GM23338 (cell line): ENCODE results near the gene FUCA1. TPM values are rescaled to one million over a fixed set of nuclear protein-coding genes. Genes with fewer than 3 reads are reported as not detected.

Experiments used
- ATAC-seq: fragments of 200-7000 bp; cut with Tn5 transposase; 3 replicates; pipeline ENCODE4 v1.9.1; 2020
- DNase-seq: peaks from one replicate; pipeline ENCODE4 v3.0.0-alpha.2; 2015; ENCODE audit warnings: low spot score
- H2AFZ ChIP-seq: fragments of 200-600 bp; sonication (generic); 2 replicates; pipeline ENCODE4 v1.8.0; 2016; ENCODE audit warnings: antibody characterized with exemption, mild to moderate bottlenecking, moderate library complexity
- H3F3A ChIP-seq: fragments of 200-600 bp; sonication (generic); replicated peaks from 2 replicates; pipeline ENCODE4 v1.8.0; 2017; ENCODE audit warnings: antibody characterized with exemption, mixed run types, low read depth
- H3K27ac ChIP-seq: fragments of 200-600 bp; sonication (generic); 2 replicates; pipeline ENCODE4 v1.6.1; 2016; ENCODE audit warnings: low read depth
- H3K27me3 ChIP-seq: fragments of 200-600 bp; sonication (generic); 2 replicates; pipeline ENCODE4 v1.8.0; 2016; ENCODE audit warnings: mild to moderate bottlenecking, mixed run types, moderate library complexity; ENCODE audit not compliant: insufficient read depth
- H3K36me3 ChIP-seq: fragments of 200-600 bp; sonication (generic); 2 replicates; pipeline ENCODE4 v1.8.0; 2016; ENCODE audit warnings: mild to moderate bottlenecking; ENCODE audit not compliant: insufficient read depth
- H3K4me1 ChIP-seq: fragments of 200-600 bp; sonication (generic); 2 replicates; pipeline ENCODE4 v1.8.0; 2016; ENCODE audit warnings: mild to moderate bottlenecking, moderate library complexity; ENCODE audit not compliant: insufficient read depth
- H3K4me2 ChIP-seq: fragments of 200-600 bp; sonication (generic); 2 replicates; pipeline ENCODE4 v1.7.1; 2017; ENCODE audit warnings: mixed run types
- H3K4me3 ChIP-seq: fragments of 200-600 bp; sonication (generic); 2 replicates; pipeline ENCODE4 v1.6.1; 2016; ENCODE audit warnings: mixed run types
- H3K79me2 ChIP-seq: fragments of 200-600 bp; sonication (generic); replicated peaks from 2 replicates; pipeline ENCODE4 v1.8.0; 2017; ENCODE audit warnings: mild to moderate bottlenecking; ENCODE audit not compliant: insufficient read depth
- H3K9me2 ChIP-seq: fragments of 200-600 bp; sonication (generic); 2 replicates; pipeline ENCODE4 v1.8.0; 2017; ENCODE audit not compliant: insufficient read depth
- H4K20me1 ChIP-seq: fragments of 200-600 bp; sonication (generic); replicated peaks from 2 replicates; pipeline ENCODE4 v1.8.0; 2017; ENCODE audit warnings: mild to moderate bottlenecking; ENCODE audit not compliant: insufficient read depth
- H3K27ac Mint-ChIP-seq: 2 replicates; pipeline ENCODE4 v1.8.0; 2020; ENCODE audit warnings: inconsistent platforms, mild to moderate bottlenecking, moderate library complexity, mixed read lengths
- H3K27me3 Mint-ChIP-seq: 3 replicates; pipeline ENCODE4 v1.8.0; 2022; ENCODE audit warnings: low read depth, mild to moderate bottlenecking, moderate library complexity, mixed read lengths, inconsistent platforms; ENCODE audit not compliant: insufficient read depth, poor library complexity
- H3K36me3 Mint-ChIP-seq: 3 replicates; pipeline ENCODE4 v1.8.0; 2021; ENCODE audit warnings: low read depth, mild to moderate bottlenecking, inconsistent platforms, moderate library complexity, mixed read lengths
- H3K4me1 Mint-ChIP-seq: 3 replicates; pipeline ENCODE4 v1.8.0; 2020; ENCODE audit warnings: mild to moderate bottlenecking, inconsistent platforms, mixed read lengths
- H3K4me3 Mint-ChIP-seq: 3 replicates; pipeline ENCODE4 v1.8.0; 2021; ENCODE audit warnings: moderate library complexity, mild to moderate bottlenecking, inconsistent platforms, mixed read lengths
- H3K9me3 Mint-ChIP-seq: 3 replicates; pipeline ENCODE4 v1.8.0; 2020; ENCODE audit warnings: moderate library complexity, mild to moderate bottlenecking, inconsistent platforms, mixed read lengths
- CREB1 ChIP-seq: fragments of 250-450 bp; sonication (Bioruptor Pico); IDR thresholded peaks from 2 replicates; pipeline ENCODE4 v1.5.0; 2020; ENCODE audit warnings: low read depth, mild to moderate bottlenecking, moderate library complexity
- CTCF ChIP-seq, 2 experiments: fragments of 200-600 bp in 1 of 2; sonication (generic) in 1 of 2; conservative IDR thresholded peaks; 2 replicates each; pipeline versions ENCODE4 v1.5.1 to v1.6.1; 2016 to 2017; ENCODE audit warnings: antibody characterized with exemption in 2 of 2, low read depth in 2 of 2, mild to moderate bottlenecking in 2 of 2, moderate library complexity in 1 of 2
- ETS1 ChIP-seq: IDR thresholded peaks from 2 replicates; pipeline ENCODE4 v1.6.1; 2016; ENCODE audit warnings: antibody characterized with exemption
- EZH2 ChIP-seq: fragments of 200-600 bp; sonication (generic); IDR thresholded peaks from one replicate; pipeline ENCODE4 v1.8.0; 2017; ENCODE audit warnings: antibody characterized with exemption, mild to moderate bottlenecking, low read depth; ENCODE audit not compliant: unreplicated experiment
- EZH2phosphoT487 ChIP-seq: fragments of 200-600 bp; sonication (generic); IDR thresholded peaks from one replicate; pipeline ENCODE4 v1.8.1; 2018; ENCODE audit warnings: antibody characterized with exemption; ENCODE audit not compliant: unreplicated experiment
- JUNB ChIP-seq: IDR thresholded peaks from one replicate; pipeline ENCODE4 v1.6.1; 2016; ENCODE audit warnings: antibody characterized with exemption; ENCODE audit not compliant: unreplicated experiment
- NANOG ChIP-seq: IDR thresholded peaks from 2 replicates; pipeline ENCODE4 v1.6.1; 2016; ENCODE audit warnings: antibody characterized with exemption, borderline replicate concordance
- STAT1 ChIP-seq: IDR thresholded peaks from one replicate; pipeline ENCODE4 v1.6.1; 2016; ENCODE audit warnings: antibody characterized with exemption; ENCODE audit not compliant: unreplicated experiment
- ZNF114 ChIP-seq: fragments of 250-450 bp; sonication (Bioruptor Pico); IDR thresholded peaks from 2 replicates; pipeline ENCODE4 v1.5.0; 2020; ENCODE audit warnings: mild to moderate bottlenecking, moderate library complexity
- ZNF331 ChIP-seq: fragments of 250-450 bp; sonication (Bioruptor Pico); IDR thresholded peaks from 2 replicates; pipeline ENCODE4 v1.5.0; 2020; ENCODE audit warnings: low read depth, mild to moderate bottlenecking, moderate library complexity
- polyA plus RNA-seq: library from polyadenylated mRNA; unstranded; fragments of >200 nt; fragmentation: Nextera tagmentation; extraction: Ambion mirVana; gene quantifications from 2 replicates; pipeline ENCODE4 v1.2.1, GENCODE V29; 2016
- total RNA-seq: library from RNA; depleted of rRNA; stranded (reverse); fragments of >200 nt; shearing (Covaris generic); gene quantifications from 2 replicates; pipeline ENCODE4 v1.2.3, GENCODE V29; 2014

The FUCA1 gene
- total and polyA plus RNA-seq, 2 experiments from 2014 or later: 4.4 to 8.5 TPM

GRCh38 chr1:23869051-23869450, 961 bp upstream of the FUCA1 start:
- no peak overlapping the region for H3K4me3 ChIP-seq
- no peak for DNase-seq
- H3K4me2 ChIP-seq: no peak overlapping the region

GRCh38 chr1:23868557-23869016, 497 bp upstream of the FUCA1 start:
- H3K4me1 Mint-ChIP-seq: no peaks in the 10 kb centered on the region
- Histone ChIP-seq H3K4me3 (peak overlapping the region; percentile 86; the same call in 1 of the 2 replicates), H3K27me3 (peaks cover 25% of the 10 kb centered on the region), H3K27ac (no peak overlapping the region), H3K4me2 (peak overlapping the region; percentile 24; the same call in 1 of the 2 replicates), H3K79me2 (no peaks in the 10 kb centered on the region), H2AFZ (peak overlapping the region; percentile 72), H3K9me2 (no peaks in the 10 kb centered on the region), H4K20me1 (no peaks in the 10 kb centered on the region), H3K36me3 (no peaks in the 10 kb centered on the region), H3K4me1 (peaks cover 3% of the 10 kb centered on the region; the same call in 1 of the 2 replicates), H3F3A (no peaks in the 10 kb centered on the region)
- peak overlapping the region; percentile 75 for H3K4me3 Mint-ChIP-seq
- H3K36me3 Mint-ChIP-seq: no peaks in the 10 kb centered on the region
- no peak for TF ChIP-seq NANOG
- no peak for TF ChIP-seq ZNF114
- H3K27me3 Mint-ChIP-seq: peaks cover 28% of the 10 kb centered on the region
- DNase-seq: peak; percentile 13
- peak; percentile 9 for ATAC-seq
- no peak overlapping the region for H3K27ac Mint-ChIP-seq
- H3K9me3 Mint-ChIP-seq: no peaks in the 10 kb centered on the region; the same call in 2 of the 3 replicates

More at GRCh38 chr1:23869051-23869450, 961 bp upstream of the FUCA1 start:
- H2AFZ ChIP-seq: peak overlapping the region; percentile 72
- H3K27ac Mint-ChIP-seq: no peak overlapping the region
- TF ChIP-seq ETS1 (no peak), EZH2phosphoT487 (no peak), NANOG (no peak), ZNF114 (no peak), JUNB (no peak), CTCF (conservative IDR thresholded peaks at IDR 0.05; ENCODE audit: low read depth in 2 of 2) (no peak), ZNF331 (CRISPR knock-in tag) (no peak)
- no peak overlapping the region for H3K4me3 Mint-ChIP-seq
- no peaks in the 10 kb centered on the region for H3K9me2 ChIP-seq
- H3K36me3 ChIP-seq: no peaks in the 10 kb centered on the region
- no peaks in the 10 kb centered on the region for H3K36me3 Mint-ChIP-seq
- peaks cover 25% of the 10 kb centered on the region for H3K27me3 ChIP-seq
- peaks cover 3% of the 10 kb centered on the region; the same call in 1 of the 2 replicates for H3K4me1 ChIP-seq
- no peak for ATAC-seq
- no peaks in the 10 kb centered on the region for H3K79me2 ChIP-seq
- no peaks in the 10 kb centered on the region; the same call in 2 of the 3 replicates for H3K9me3 Mint-ChIP-seq
- no peak overlapping the region for H3K27ac ChIP-seq
- peaks cover 28% of the 10 kb centered on the region for H3K27me3 Mint-ChIP-seq
- H3K4me1 Mint-ChIP-seq: no peaks in the 10 kb centered on the region
- no peaks in the 10 kb centered on the region for H3F3A ChIP-seq
- H4K20me1 ChIP-seq: no peaks in the 10 kb centered on the region

- peak; percentile 32 for TF ChIP-seq EZH2
- no peak for TF ChIP-seq STAT1
- TF ChIP-seq JUNB: no peak
- TF ChIP-seq CREB1 (CRISPR knock-in tag): no peak
- no peak for TF ChIP-seq ZNF114
- no peaks in the 10 kb centered on the region for H3K9me2 ChIP-seq
- H3K27me3 ChIP-seq: peaks cover 25% of the 10 kb centered on the region
- Mint-ChIP-seq H3K36me3 (no peaks in the 10 kb centered on the region), H3K4me1 (no peaks in the 10 kb centered on the region), H3K9me3 (no peaks in the 10 kb centered on the region; the same call in 2 of the 3 replicates), H3K27me3 (peaks cover 28% of the 10 kb centered on the region), H3K27ac (no peak overlapping the region), H3K4me3 (peak overlapping the region; percentile 75)
- peak; percentile 35 for DNase-seq
- H3K79me2 ChIP-seq: no peaks in the 10 kb centered on the region
- no peaks in the 10 kb centered on the region for H4K20me1 ChIP-seq
- peak overlapping the region; percentile 92 for H3K4me2 ChIP-seq
- no peaks in the 10 kb centered on the region for H3F3A ChIP-seq
- peak overlapping the region; percentile 94 for H2AFZ ChIP-seq
- H3K36me3 ChIP-seq: no peaks in the 10 kb centered on the region
- ATAC-seq: peak; percentile 57
- peaks cover 3% of the 10 kb centered on the region; the same call in 1 of the 2 replicates for H3K4me1 ChIP-seq
- no peak overlapping the region for H3K27ac ChIP-seq
- H3K4me3 ChIP-seq: peak overlapping the region; percentile 86
Observed at GRCh38 chr1:23867542-23867894, 572 bp downstream of the FUCA1 start.
